ENCODE measurements around the gene VTCN1. TPM values are rescaled to one million over a fixed set of nuclear protein-coding genes. Genes with fewer than 3 reads are reported as not detected.

VTCN1 gene
- total RNA-seq, 6 experiments from 2014 or later, result 0.28 to 0.89 (median 0.39) TPM; not detected in 1

DNA sequence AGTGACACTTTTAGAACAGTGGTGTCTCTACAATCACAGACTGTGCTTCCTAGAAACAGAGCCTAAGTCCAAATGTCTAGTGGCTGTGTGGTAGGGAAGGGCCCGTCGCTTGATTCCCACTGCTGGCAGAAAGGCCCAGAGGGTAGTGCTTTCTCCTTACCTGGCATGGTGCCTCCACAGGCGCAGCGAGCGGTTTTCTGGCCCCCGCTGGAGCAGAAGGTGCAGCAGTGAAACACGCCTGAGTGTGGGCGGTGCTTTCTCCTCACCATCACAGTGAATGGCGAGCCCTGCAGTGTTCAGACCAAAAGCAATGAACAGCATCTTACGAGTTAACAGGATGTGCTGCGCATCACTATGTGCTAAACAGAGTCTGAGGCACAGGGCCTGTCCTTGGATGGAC is 97.5 kb downstream of the VTCN1 start:
- WGBS (ENCODE audit: insufficient coverage, low coverage, low lambda C conversion rate, missing lambda C conversion rate), result 83% methylated on average over 1 of the region's 11 CpGs
- Histone ChIP-seq H3K4me1 (peaks cover 0 to 13% (median 6%) of the 10 kb centered on the region in 4 donors), H3K9me3 (no peaks in the 10 kb centered on the region), H3K27ac (no peak overlapping the region), H3K27me3 (no peaks in the 10 kb centered on the region), H3K4me3 (no peak overlapping the region), H3K36me3 (no peaks in the 10 kb centered on the region)
- ATAC-seq, result no peak
- DNase-seq, result no peak
- TF ChIP-seq, protein P1, sequence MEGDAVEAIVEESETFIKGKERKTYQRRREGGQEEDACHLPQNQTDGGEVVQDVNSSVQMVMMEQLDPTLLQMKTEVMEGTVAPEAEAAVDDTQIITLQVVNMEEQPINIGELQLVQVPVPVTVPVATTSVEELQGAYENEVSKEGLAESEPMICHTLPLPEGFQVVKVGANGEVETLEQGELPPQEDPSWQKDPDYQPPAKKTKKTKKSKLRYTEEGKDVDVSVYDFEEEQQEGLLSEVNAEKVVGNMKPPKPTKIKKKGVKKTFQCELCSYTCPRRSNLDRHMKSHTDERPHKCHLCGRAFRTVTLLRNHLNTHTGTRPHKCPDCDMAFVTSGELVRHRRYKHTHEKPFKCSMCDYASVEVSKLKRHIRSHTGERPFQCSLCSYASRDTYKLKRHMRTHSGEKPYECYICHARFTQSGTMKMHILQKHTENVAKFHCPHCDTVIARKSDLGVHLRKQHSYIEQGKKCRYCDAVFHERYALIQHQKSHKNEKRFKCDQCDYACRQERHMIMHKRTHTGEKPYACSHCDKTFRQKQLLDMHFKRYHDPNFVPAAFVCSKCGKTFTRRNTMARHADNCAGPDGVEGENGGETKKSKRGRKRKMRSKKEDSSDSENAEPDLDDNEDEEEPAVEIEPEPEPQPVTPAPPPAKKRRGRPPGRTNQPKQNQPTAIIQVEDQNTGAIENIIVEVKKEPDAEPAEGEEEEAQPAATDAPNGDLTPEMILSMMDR (IDR thresholded peaks at IDR 0.05), result no peak
- no peak for TF ChIP-seq POLR2A (IDR thresholded peaks at IDR 0.05)
- intact Hi-C loops (cut with DNase I), result no loop called here

DNA sequence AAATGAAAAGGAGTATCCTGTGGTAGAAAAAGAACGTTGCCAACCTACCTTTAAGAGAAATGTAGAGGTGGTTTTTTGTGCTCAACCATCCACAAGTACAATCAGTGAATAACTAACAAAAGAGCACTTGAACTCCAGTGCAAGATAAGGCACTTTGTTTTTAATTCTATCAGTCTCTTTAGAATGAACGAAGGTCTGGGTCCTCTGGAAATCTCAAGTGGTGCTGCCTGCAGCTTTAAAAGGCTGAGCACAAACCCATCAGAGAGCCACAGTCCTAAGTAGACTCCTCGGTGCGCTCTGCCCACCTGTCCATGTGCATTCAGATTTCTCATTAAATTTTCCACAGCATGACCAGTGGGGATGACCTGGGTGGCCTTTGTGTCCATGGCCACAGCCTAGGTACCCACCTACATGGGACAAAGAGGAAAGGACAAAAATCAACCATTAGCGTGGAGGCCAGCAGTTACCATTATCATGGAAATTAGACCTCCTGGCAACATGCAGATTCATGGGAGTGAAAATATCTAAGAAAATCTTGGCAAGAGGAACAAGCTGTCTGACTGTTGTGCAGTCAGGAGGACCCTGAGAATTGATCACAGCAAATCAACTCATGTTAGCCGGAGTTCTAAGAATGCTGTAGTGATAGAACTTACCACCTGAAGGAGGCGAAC is 98.5 kb downstream of the VTCN1 start:
- H3K27me3 ChIP-seq, result no peaks in the 10 kb centered on the region
- DNase-seq (no peak), ATAC-seq (no peak)
- no peak for TF ChIP-seq POLR2A (IDR thresholded peaks at IDR 0.05)
- TF ChIP-seq, protein P1 (IDR thresholded peaks at IDR 0.05), result no peak
- intact Hi-C loops (cut with DNase I), result no loop called here
- H3K36me3 ChIP-seq, result no peaks in the 10 kb centered on the region
- no peak overlapping the region for H3K4me3 ChIP-seq
- peaks cover 0 to 3% (median under 1%) of the 10 kb centered on the region in 4 donors for H3K4me1 ChIP-seq
- WGBS (ENCODE audit: insufficient coverage, low coverage, low lambda C conversion rate, missing lambda C conversion rate), result 90% methylated on average over 6 of the region's 7 CpGs
- H3K27ac ChIP-seq, result no peak overlapping the region
- H3K9me3 ChIP-seq, result no peaks in the 10 kb centered on the region

DNA sequence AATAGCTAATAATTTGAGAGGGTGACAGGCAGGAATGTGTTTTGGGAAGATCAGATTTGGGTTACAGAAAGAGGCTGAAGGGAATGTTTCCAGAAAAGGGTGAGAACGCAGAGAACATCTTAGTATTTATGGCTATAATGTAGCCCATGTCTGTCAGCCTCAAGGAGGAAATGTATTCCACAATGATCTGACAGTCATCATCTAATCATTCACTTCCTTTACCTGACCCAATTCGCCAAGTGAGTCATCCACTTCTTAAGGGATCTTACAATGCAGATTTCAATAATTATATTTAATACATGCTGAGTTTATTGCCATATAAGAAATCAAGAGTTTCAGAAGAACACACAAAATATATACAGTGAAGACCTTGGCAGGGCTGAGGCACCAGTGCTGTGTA is 100.0 kb downstream of the VTCN1 start:
- WGBS (ENCODE audit: insufficient coverage, low coverage, low lambda C conversion rate, missing lambda C conversion rate), result 53% methylated on average over 2 of the region's 2 CpGs
- ATAC-seq, result no peak
- Histone ChIP-seq H3K27ac (no peak overlapping the region), H3K27me3 (no peaks in the 10 kb centered on the region), H3K9me3 (no peaks in the 10 kb centered on the region), H3K36me3 (no peaks in the 10 kb centered on the region), H3K4me3 (no peak overlapping the region), H3K4me1 (no peaks in the 10 kb centered on the region)
- intact Hi-C loops (cut with DNase I), result no loop called here
- no peak for DNase-seq
- no peak for TF ChIP-seq POLR2A (IDR thresholded peaks at IDR 0.05)
- TF ChIP-seq, protein P1 (IDR thresholded peaks at IDR 0.05), result no peak

DNA sequence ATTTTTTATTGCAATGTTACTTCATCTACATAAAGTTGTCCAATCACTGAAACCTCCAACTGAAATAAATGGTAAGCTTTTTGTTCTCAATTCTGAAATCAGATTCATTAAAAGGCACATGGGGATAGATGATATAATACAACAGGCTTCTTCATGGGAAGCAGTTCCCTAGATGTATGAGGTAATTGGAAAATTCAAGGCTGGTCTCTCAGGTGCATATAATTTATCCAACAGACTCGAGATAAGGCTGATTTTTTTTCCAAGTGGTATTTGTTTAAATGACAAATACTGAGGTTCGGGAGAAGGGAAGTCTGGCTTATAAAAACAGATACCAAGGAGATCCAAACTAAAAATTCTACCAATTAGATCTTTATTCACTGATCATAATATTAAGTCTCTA is 103.4 kb downstream of the VTCN1 start:
- DNase-seq (no peak), ATAC-seq (no peak)
- no peak overlapping the region for H3K4me3 ChIP-seq
- no peaks in the 10 kb centered on the region for H3K9me3 ChIP-seq
- 75% methylated on average over 2 of the region's 2 CpGs for WGBS (ENCODE audit: insufficient coverage, low coverage, low lambda C conversion rate, missing lambda C conversion rate)
- H3K27ac ChIP-seq, result no peak overlapping the region
- TF ChIP-seq POLR2A (IDR thresholded peaks at IDR 0.05), result no peak
- TF ChIP-seq, protein P1 (IDR thresholded peaks at IDR 0.05), result no peak
- H3K27me3 ChIP-seq, result no peaks in the 10 kb centered on the region
- no peaks in the 10 kb centered on the region for H3K4me1 ChIP-seq
- intact Hi-C loops (cut with DNase I), result no loop called here
- H3K36me3 ChIP-seq, result no peaks in the 10 kb centered on the region
